Measurements from ENCODE around the gene GINS2. TPM values are rescaled to one million over a fixed set of nuclear protein-coding genes. Genes with fewer than 3 reads are reported as not detected.
A peak's percentile ranks its signal among the peaks of the same experiment; 100 is the strongest.

Gene GINS2
- total RNA-seq, 1 experiment from 2014 or later: 48.9 TPM

GRCh38 chr16:85717393-85718152, 28.8 kb upstream of the GINS2 start:
- in situ Hi-C loops (cut with HindIII; ENCODE audit: low sequenced_read_pairs): no loop called here
- DNase-seq (ENCODE audit: low spot score): peak; percentile 76

DNA sequence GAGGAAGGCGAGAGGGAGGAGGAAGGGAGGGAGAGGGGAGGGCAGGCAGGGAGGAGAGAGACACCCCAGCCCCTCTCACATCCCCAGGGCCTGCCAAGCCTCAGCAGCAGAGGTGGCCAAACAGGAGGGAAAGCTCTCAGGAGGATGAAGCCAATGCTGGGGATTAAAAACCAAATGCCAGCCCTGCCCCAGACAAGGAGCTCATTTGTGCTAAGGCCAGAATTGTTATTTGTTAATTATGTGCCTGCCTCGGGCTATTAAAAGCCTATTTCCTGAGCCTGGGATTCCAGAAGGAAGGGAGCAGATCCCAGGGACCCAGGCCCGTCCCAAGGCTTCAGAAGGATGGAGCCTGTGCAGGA, 27.9 kb upstream of the GINS2 start:
- DNase-seq (ENCODE audit: low spot score): no peak
- in situ Hi-C loops (cut with HindIII; ENCODE audit: low sequenced_read_pairs): no loop called here

GRCh38 chr16:85716022-85716679, 27.4 kb upstream of the GINS2 start:
- in situ Hi-C loops (cut with HindIII; ENCODE audit: low sequenced_read_pairs): no loop called here
- DNase-seq (ENCODE audit: low spot score): no peak

DNA sequence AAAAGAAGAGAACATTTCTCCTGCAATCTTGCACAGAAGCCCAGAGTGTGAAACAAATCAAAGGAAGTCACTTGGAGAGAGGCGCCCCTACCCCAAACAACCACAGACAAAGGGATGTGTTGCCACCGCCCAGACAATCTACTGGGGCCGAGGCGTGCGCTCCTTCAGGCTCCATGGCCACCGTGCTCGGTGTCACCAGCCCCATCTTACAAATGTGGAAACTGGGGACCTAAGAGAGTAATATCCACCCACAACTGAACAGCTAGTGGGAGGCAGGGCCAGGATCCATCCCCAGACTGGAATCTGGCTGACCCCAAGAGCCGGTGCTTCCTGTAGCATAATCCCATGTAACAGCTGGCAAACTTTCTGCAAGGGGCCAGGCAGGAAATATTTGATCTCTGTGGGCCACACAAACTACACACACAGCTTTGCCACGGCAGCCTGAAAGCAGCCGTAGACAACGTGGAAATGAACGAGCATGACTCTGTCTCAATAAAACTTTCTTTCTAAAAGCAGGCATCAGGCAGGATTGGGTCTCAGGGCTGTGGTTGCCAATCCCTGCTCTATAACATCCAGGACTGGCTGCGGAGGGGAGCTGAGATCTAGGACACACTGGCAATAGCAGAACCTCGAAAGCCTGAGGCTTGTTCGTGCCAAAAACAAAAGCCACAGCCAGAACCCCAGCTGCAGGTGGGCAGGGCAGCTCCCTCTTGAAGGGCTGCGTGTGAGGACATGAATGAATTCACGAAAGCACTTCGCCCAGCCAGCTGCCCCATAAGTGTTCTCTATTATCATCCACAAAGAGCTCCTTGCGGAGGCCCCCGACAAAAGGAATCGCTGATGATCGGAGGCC, 26.6 kb upstream of the GINS2 start:
- in situ Hi-C loops (cut with HindIII; ENCODE audit: low sequenced_read_pairs): no loop called here
- no peak for DNase-seq (ENCODE audit: low spot score)

- DNase-seq (ENCODE audit: low spot score): no peak
- in situ Hi-C loops (cut with HindIII; ENCODE audit: low sequenced_read_pairs): no loop called here
These were observed 24.0 kb upstream of the GINS2 start for GRCh38 chr16:85712801-85713200.

DNA sequence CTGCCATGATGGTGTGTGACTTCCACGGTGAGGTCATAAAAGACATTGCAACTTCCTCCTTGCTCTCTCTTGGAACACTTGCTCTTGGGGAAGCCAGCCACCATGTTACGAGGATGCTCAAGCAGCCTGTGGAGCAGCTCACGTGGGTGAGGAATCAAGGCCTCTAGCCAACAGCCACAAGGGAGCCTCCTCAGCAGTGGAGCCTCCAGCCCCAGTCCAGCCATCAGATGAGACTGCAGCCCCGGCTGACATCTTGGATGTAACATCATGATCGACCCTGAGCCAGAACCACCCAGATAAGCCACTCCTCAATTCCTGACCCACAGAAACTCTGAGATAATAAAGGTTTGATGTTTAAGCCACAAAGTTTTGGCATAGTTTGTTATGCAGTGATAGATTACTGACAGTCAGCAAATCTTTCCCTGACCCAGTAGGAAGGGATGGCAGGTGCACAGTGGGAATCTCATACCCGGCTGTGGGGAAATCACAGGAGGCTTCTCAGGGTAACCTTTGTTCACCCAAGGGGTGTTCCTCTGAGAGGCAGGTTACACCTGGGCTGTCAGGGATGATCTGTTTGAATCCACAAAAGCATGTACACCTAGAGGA, 23.3 kb upstream of the GINS2 start:
- in situ Hi-C loops (cut with HindIII; ENCODE audit: low sequenced_read_pairs): no loop called here
- no peak for DNase-seq (ENCODE audit: low spot score)

- in situ Hi-C loops (cut with HindIII; ENCODE audit: low sequenced_read_pairs): no loop called here
- DNase-seq (ENCODE audit: low spot score): no peak
These were observed 22.0 kb upstream of the GINS2 start for GRCh38 chr16:85710732-85711131.

- no peak for DNase-seq (ENCODE audit: low spot score)
- in situ Hi-C loops (cut with HindIII; ENCODE audit: low sequenced_read_pairs): no loop called here
These were observed 21.2 kb upstream of the GINS2 start for GRCh38 chr16:85709766-85710585.

- in situ Hi-C loops (cut with HindIII; ENCODE audit: low sequenced_read_pairs): no loop called here
- DNase-seq (ENCODE audit: low spot score): no peak
These were observed 19.6 kb upstream of the GINS2 start for GRCh38 chr16:85708338-85708737.

- DNase-seq (ENCODE audit: low spot score): no peak
- in situ Hi-C loops (cut with HindIII; ENCODE audit: low sequenced_read_pairs): no loop called here
These were observed 18.9 kb upstream of the GINS2 start for GRCh38 chr16:85707528-85708095.

GRCh38 chr16:85706449-85707034, 17.8 kb upstream of the GINS2 start:
- DNase-seq (ENCODE audit: low spot score): no peak
- in situ Hi-C loops (cut with HindIII; ENCODE audit: low sequenced_read_pairs): no loop called here

GRCh38 chr16:85704900-85705846, 16.4 kb upstream of the GINS2 start:
- in situ Hi-C loops (cut with HindIII; ENCODE audit: low sequenced_read_pairs): no loop called here
- no peak for DNase-seq (ENCODE audit: low spot score)

DNA sequence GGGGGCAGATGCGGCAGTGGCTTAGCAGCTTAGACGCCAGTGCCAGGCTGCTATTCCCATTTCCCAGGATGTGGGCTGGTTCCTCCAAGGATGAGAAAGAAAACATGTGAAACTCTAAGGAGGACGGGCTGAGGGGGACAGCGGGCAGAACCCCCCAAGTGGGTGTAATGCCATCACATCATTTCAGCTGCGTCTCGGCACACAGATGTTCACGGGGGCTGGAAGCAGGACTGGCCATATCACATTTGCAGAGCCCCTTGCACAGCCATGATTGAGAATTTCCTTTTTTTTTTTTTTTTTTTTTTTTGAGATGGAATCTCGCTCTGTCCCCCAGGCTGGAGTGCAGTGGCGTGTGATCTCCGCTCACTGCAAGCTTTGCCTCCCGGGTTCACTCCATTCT, 15.3 kb upstream of the GINS2 start:
- in situ Hi-C loops (cut with HindIII; ENCODE audit: low sequenced_read_pairs): no loop called here
- DNase-seq (ENCODE audit: low spot score): no peak

- in situ Hi-C loops (cut with HindIII; ENCODE audit: low sequenced_read_pairs): no loop called here
- peak; percentile 62 for DNase-seq (ENCODE audit: low spot score)
These were observed 10.9 kb upstream of the GINS2 start for GRCh38 chr16:85699628-85700027.

- no peak for DNase-seq (ENCODE audit: low spot score)
- in situ Hi-C loops (cut with HindIII; ENCODE audit: low sequenced_read_pairs): no loop called here
These were observed 10.3 kb upstream of the GINS2 start for GRCh38 chr16:85698935-85699558.

DNA sequence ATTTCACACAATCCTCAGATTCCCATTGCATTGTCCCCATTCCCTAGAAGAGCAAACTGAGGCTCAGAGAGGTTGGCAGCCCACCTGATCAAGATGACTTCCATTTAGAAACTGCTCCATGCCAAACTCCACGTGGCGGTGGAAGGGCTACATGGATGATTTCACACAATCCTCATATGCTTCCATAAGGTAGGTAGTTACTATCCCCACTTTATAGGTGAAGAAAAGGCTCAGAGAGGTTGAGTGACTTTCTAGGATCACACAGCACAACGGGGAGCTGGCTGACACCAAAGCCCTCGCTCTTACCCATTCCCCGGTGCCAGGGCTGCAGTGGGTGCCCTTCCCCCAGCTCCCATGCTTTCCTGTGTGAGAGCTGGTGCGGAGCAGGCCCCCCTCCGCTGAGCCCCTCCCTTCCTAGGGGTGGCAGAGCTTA, 9.7 kb upstream of the GINS2 start:
- no peak for DNase-seq (ENCODE audit: low spot score)
- in situ Hi-C loops (cut with HindIII; ENCODE audit: low sequenced_read_pairs): no loop called here

DNA sequence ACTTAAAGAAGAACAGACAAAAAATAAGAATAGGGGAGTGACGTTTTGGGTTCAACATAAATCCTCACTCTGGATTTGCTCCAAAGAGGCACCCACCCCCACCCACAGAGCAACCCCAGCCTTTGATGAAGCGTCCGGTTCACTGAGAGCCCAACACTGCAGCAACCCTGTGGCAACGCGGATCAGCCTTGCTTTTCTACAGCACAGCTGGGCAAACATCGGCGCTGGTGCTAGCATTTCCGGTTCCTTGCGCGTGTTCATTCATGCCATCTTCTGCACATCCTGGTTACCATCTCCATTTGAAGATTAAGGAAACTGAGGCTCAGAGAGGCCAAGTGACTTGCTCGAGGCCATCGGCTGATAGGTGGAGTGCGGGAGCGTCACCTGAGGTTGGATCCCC, 8.7 kb upstream of the GINS2 start:
- DNase-seq (ENCODE audit: low spot score): no peak
- in situ Hi-C loops (cut with HindIII; ENCODE audit: low sequenced_read_pairs): no loop called here
